Activated effector memory CD4-positive, alpha-beta T cell treated with Interleukin-2 at 50 U/mL for 16 hours (primary cell): ENCODE data around the gene HAT1.
"Not testable (repeated sequence)": the region's sequence is repeated elsewhere in the genome, so short reads cannot be mapped to it uniquely, and the experiment has no call there.

Experiments used
- DNase-seq: peaks from one replicate; pipeline ENCODE4 v3.0.0-alpha.2; 2020

HAT1 gene

GRCh38 chr2:171985076-171985475 is 62.8 kb downstream of the HAT1 start:
- no peak for DNase-seq

DNA sequence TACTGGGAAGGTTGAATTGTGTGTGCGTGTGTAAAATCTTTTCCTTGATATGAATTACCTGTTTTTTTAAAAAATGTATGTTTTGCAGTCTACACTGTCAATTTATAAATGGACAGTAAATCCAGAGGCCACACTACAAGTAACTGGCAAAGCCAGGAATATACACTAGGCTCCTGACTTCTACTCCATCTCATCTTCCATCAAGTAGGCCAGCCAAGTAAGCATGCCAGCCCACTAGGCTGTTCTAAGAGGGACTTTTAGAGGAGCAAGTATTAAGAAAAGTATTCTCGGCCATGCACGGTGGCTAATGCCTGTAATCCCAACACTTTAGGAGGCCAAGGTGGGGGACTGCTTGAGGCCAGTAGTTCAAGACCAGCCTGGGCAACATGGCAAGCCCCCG is 64.5 kb downstream of the HAT1 start:
- DNase-seq, result no peak

DNA sequence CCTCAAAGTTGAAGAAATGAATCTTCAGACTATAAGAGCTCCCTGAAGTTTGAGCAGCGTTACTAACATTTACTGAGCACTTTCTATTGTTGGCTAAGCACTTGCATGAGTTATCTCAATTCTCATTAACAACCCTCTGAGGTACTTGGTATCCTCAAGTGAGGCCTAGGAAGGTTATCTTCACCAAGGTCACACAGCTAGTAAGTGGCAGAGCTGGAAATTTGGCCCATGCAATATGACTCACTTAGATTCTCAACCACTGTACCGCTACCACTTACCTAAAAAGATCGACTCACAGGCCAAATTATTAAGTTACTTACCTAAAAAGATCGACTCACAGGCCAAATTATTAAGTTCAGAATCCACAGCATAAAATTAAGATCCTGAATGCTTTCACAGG is 68.8 kb downstream of the HAT1 start:
- DNase-seq, result no peak

DNA sequence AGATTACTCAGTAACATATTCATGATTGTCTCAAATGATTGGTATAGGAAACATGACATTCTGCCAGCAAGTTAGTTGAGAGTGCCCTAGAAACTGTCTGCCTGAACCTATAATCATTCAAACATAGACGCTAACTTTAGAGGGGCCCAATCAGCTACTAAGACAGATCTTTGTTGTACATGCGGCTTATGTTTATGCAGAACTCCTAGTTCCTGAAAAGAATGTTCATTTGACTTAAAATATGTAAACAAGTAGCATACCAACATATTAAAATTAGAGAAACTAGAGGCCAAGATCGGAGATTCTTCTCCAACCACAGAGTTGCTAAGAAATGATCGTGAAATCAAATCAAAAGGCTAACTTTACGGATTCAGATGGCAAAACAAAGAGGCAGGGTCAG is 73.3 kb downstream of the HAT1 start:
- DNase-seq, result no peak

GRCh38 chr2:171996021-171996420 is 73.8 kb downstream of the HAT1 start:
- no peak for DNase-seq

DNA sequence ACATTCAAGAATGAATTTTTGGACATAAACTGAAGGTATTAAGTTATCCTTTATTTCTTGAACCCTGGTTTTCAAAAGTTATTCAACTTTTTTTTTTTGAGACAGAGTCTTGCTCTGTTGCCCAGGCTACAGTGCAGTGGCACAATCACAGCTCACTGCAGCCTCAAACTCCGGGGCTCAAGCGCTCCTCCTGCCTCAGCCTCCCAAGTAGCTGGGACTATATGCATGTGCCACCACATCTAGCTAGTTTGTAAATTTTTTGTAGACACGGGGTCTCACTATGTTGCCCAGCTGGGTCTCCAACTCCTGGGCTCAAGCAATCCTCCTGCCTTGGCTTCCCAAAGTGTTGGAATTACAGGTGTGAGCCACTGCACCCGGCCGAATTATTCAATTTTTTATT is 74.8 kb downstream of the HAT1 start:
- DNase-seq, result not testable (repeated sequence)

DNA sequence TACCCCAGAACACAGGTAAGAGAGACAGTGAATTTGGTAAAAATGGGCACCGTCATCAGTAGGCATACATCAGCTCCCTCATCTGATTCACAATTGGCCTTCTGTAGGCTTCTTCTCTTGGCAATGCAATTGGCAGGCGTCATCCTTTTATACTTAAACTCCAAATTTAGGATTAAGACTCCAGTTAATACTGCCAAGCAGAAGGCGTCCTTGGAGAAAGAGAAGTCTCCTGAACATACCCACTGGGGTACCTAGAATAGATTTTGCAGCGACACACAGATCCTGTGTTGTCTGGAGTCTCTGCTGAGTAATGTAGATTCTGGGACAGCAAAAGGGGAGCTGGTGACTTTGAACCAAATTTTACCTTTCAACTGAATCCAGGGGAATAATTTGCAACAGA is 76.9 kb downstream of the HAT1 start:
- no peak for DNase-seq

DNA sequence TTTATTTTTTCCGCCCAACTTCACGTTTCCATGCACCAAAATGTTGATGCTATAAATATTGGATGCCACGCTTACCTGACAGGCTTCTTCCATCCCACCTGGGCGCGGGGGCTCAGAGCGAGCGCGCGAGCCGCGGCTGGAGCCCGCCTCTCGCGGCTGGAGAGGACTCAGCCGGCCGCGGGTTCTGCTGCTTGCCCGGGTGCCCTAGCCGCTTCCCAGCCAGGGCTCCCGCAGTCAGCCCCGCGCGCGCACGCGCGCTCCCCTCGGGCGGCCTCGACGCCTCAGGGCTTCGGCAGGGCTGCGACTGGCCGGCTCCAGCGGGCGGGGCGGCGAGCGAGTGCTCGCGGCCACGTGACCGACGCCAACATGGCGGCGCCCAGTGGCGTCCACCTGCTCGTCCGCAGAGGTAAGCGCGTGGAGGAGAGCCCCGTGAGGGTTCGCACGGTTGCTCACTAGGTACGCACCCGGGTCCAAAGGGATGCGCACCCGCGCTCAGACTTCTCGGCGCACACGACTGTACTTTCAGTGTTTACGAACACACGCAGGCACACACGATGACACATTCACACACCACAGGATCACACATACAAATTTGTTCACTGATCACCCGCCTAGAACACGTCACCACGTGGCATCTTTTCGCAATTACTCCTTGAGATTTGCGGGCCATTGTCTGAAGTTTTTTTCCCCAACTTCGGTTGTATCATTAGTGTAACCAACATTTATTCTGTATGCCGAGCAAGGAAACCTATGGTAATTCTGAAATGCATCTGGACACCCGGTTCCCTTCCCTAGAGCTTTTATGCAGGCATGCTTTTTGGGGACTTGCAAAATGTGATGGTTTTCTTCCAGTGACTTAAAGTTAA is 77.6 kb downstream of the HAT1 start, which contains the start of gene METAP1D:
Gene METAP1D (plus strand): TSS at position 350 of the 866 bp plus-strand sequence. CDS start 17 bp downstream, at position 367.
- peak; percentile 80 for DNase-seq

DNA sequence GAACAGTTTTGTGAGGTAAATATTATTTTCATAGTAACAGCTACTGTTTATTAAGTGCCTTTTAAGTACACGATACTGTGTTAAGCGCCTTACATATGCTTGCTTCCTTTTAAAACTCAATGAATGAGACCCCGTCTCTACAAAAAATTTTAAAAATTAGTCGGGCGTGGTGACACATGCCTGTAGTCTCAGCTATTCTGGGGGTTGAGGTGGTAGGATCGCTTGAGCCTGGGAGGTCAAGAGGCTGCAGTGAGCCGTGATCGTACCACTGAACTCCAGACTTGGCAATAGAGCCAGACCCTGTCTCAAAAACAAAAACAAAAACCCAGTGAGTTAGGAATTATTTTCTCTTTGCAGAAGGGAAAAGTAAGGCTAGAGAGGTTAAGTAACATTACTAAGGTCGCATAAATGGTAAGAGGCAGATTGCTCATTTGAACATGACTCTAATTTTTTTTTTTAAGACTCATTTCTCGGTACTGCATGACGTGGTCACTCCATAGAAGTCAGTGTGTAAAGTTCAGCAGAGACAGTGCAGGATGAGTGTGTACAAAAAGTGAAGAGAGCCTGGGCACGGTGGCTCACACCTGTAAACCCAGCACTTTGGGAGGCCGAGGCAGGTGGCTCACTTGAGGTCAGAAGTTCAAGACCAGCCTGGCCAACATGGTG is 78.6 kb downstream of the HAT1 start:
- no peak for DNase-seq

- DNase-seq, result no peak
Observed at GRCh38 chr2:172007372-172007771, 85.1 kb downstream of the HAT1 start.

GRCh38 chr2:172009823-172010222 is 87.6 kb downstream of the HAT1 start:
- DNase-seq, result no peak

DNA sequence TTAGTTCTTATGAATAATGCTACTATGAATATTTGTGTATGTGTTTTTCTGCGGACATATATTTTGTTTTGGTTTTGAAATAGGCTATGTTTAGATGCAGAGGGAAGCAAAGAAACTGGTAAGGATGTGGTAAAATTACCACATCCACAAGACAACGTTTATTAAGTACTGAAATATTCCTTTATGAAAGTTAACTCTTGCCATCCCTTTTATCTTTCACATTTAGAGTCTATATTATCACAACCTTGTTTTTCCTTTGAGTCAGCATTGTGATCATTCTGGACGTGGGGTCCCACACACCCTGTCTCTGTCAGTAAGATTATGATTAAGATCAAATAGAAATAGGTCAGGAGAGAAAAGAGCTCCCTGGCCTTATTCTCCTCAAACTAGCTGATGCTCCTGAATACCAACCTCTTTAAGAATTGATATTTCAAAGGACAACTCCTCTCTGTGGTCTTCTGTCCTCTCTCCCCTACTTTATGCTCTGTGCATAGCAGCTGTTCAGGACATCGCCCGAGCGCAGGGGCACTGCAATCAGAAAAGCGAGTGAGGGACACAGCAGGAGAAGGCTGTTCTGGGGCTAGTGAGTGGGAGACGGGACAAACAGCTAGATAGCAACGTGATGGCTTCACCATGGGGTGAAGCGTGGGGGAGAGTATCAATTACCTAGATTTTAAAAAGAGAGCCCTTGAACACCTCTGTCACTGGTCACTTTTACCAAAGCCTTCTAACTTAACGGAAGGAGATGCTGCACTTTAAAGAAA is 89.7 kb downstream of the HAT1 start:
- DNase-seq, result no peak

- no peak for DNase-seq
Observed at GRCh38 chr2:172012677-172013391, 90.6 kb downstream of the HAT1 start.

GRCh38 chr2:172013396-172013795 is 91.1 kb downstream of the HAT1 start:
- DNase-seq, result no peak

DNA sequence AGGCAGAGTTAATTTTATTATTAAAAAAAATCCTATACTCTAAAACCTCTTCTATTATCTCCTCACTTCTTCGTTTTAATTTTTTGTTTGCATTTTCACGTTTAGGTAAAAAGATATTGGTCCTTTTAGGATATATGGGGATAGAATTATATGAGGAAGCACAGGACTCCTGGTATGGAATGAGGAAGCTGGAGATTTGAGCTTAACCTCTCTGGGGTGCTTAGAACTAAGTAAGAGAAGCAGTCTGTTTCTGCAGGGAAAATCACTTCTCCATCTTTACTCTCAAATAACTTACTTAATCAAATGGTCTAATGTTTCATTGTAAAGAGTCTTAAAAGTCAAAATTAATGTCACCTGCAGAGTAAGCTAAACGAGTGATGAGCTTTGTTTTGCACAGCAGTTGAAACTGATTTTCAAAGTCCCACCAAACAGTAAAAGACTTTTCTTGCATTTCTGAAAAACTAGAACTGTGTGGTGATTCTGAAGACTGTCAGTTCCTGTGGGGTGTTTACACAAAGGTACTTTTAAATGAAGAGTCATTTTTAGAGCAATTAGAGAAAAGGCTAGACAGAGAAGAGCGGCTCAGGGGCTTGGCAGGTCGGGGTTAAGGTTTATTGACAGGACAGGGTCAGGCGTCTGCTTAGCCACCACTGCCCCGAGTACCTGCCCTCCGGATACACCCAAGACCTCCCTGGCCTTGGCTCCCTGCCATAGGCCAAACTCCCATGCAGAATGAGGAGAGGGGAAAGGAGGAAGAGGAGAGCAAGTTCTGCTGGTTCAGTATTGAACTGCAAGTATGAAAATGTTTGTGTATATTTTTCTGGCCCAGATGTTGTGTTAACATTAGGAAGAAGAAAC is 99.0 kb downstream of the HAT1 start:
- DNase-seq, result no peak

GRCh38 chr2:172021955-172022354 is 99.7 kb downstream of the HAT1 start:
- no peak for DNase-seq

GRCh38 chr2:172031536-172031935 is 109.3 kb downstream of the HAT1 start:
- DNase-seq, result no peak
